Suprapubic skin (tissue), 4 donors: ENCODE data around the gene CARM1. TPM values are rescaled to one million over a fixed set of nuclear protein-coding genes. Genes with fewer than 3 reads are reported as not detected.

ENCODE experiments used
- DNase-seq, 2 donors: peaks; one replicate each; pipeline ENCODE4 v3.0.0-alpha.2; 2019; ENCODE audit warnings: low spot score in 2 of 2
- H3K27ac ChIP-seq: fragments of 200-600 bp; sonication (generic); one replicate; pipeline ENCODE4 v1.5.1; 2019
- H3K27me3 ChIP-seq: fragments of 200-600 bp; sonication (generic); one replicate; pipeline ENCODE4 v1.5.1; 2019
- H3K36me3 ChIP-seq: fragments of 200-600 bp; sonication (generic); one replicate; pipeline ENCODE4 v1.5.1; 2019
- H3K4me1 ChIP-seq: fragments of 200-600 bp; sonication (generic); one replicate; pipeline ENCODE4 v1.5.1; 2019
- H3K4me3 ChIP-seq: fragments of 200-600 bp; sonication (generic); one replicate; pipeline ENCODE4 v1.5.1; 2019; ENCODE audit warnings: mild to moderate bottlenecking
- H3K9me3 ChIP-seq: fragments of 200-600 bp; sonication (generic); one replicate; pipeline ENCODE4 v1.5.1; 2019
- CTCF ChIP-seq, 2 donors: fragments of 200-600 bp in 1 of 2; fragments of 450-650 bp in 1 of 2; sonication (generic) in 1 of 2; IDR thresholded peaks; one replicate each; pipeline ENCODE4 v1.5.1; 2016 to 2019; ENCODE audit warnings: antibody characterized with exemption in 2 of 2, mild to moderate bottlenecking in 1 of 2, moderate library complexity in 1 of 2
- EP300 ChIP-seq: sonication (generic); formaldehyde crosslinking; IDR thresholded peaks from one replicate; pipeline ENCODE4 v1.6.1; 2017; ENCODE audit warnings: antibody characterized with exemption
- POLR2A ChIP-seq, 2 donors: fragments of 450-650 bp; IDR thresholded peaks; one replicate each; pipeline ENCODE4 v1.6.1; 2017; ENCODE audit warnings: antibody characterized with exemption in 2 of 2, mild to moderate bottlenecking in 2 of 2, moderate library complexity in 2 of 2
- POLR2AphosphoS5 ChIP-seq, 3 donors: sonication (generic); formaldehyde crosslinking; IDR thresholded peaks; one replicate each; pipeline ENCODE4 v1.6.1; 2017; ENCODE audit warnings: antibody characterized with exemption in 3 of 3
- WGBS: methylation state at CpG from one replicate; pipeline ENCODE4 v1.1.5; 2018; 5-methylcytosine and 5-hydroxymethylcytosine counted together
- total RNA-seq, 4 donors: library from RNA; depleted of rRNA; stranded (reverse); fragments of >200 nt; gene quantifications; one replicate each; pipeline ENCODE4 v1.1.0, GENCODE V29; 2016

The CARM1 gene
- total RNA-seq, 4 donors from 2014 or later: 19.8 to 26.6 (median 23.2) TPM

GRCh38 chr19:10899151-10899653 lies 27.8 kb downstream of the CARM1 start:
- TF ChIP-seq POLR2AphosphoS5 (IDR thresholded peaks at IDR 0.05) (no peak), CTCF (IDR thresholded peaks at IDR 0.05) (no peak), POLR2A (IDR thresholded peaks at IDR 0.05) (no peak), EP300 (no peak)
- H3K27me3 ChIP-seq: no peaks in the 10 kb centered on the region
- no peak for DNase-seq
- 41% methylated on average over 4 of the region's 10 CpGs for WGBS
- no peak overlapping the region for H3K27ac ChIP-seq
- peaks cover 52% of the 10 kb centered on the region for H3K4me1 ChIP-seq
- H3K4me3 ChIP-seq: no peak overlapping the region
- no peaks in the 10 kb centered on the region for H3K36me3 ChIP-seq
- H3K9me3 ChIP-seq: no peaks in the 10 kb centered on the region

- H3K4me1 ChIP-seq: no peaks in the 10 kb centered on the region
- no peak overlapping the region for H3K27ac ChIP-seq
- H3K36me3 ChIP-seq: peaks cover 53% of the 10 kb centered on the region
- DNase-seq: no peak
- no peak for TF ChIP-seq POLR2A (IDR thresholded peaks at IDR 0.05)
- no peak for TF ChIP-seq EP300
- no peak for TF ChIP-seq POLR2AphosphoS5 (IDR thresholded peaks at IDR 0.05)
- no peak for TF ChIP-seq CTCF (IDR thresholded peaks at IDR 0.05)
- H3K4me3 ChIP-seq: no peak overlapping the region
- WGBS: 88% methylated on average over 14 of the region's 14 CpGs
- H3K9me3 ChIP-seq: no peaks in the 10 kb centered on the region
- H3K27me3 ChIP-seq: no peaks in the 10 kb centered on the region
These were observed 36.6 kb downstream of the CARM1 start for GRCh38 chr19:10907925-10908324.

- Histone ChIP-seq H3K4me3 (no peak overlapping the region), H3K9me3 (no peaks in the 10 kb centered on the region), H3K36me3 (peaks cover 58% of the 10 kb centered on the region), H3K27ac (no peak overlapping the region), H3K27me3 (no peaks in the 10 kb centered on the region), H3K4me1 (no peaks in the 10 kb centered on the region)
- TF ChIP-seq CTCF (IDR thresholded peaks at IDR 0.05) (no peak), POLR2AphosphoS5 (IDR thresholded peaks at IDR 0.05) (no peak)
- WGBS: 93% methylated on average over 14 of the region's 17 CpGs
- DNase-seq: no peak
These were observed 37.1 kb downstream of the CARM1 start for GRCh38 chr19:10908380-10908960.

- Histone ChIP-seq H3K9me3 (no peaks in the 10 kb centered on the region), H3K36me3 (peaks cover 86% of the 10 kb centered on the region), H3K27me3 (no peaks in the 10 kb centered on the region), H3K27ac (no peak overlapping the region), H3K4me1 (peaks cover 9% of the 10 kb centered on the region), H3K4me3 (no peak overlapping the region)
- no peak for DNase-seq
- no peak for TF ChIP-seq CTCF (IDR thresholded peaks at IDR 0.05)
- no peak for TF ChIP-seq POLR2AphosphoS5 (IDR thresholded peaks at IDR 0.05)
- no peak for TF ChIP-seq POLR2A (IDR thresholded peaks at IDR 0.05)
- no peak for TF ChIP-seq EP300
- 87% methylated on average over 23 of the region's 31 CpGs for WGBS
These were observed 40.4 kb downstream of the CARM1 start for GRCh38 chr19:10911579-10912363.

- H3K9me3 ChIP-seq: no peaks in the 10 kb centered on the region
- H3K27ac ChIP-seq: no peak overlapping the region
- 96% methylated on average over 18 of the region's 18 CpGs for WGBS
- TF ChIP-seq CTCF (IDR thresholded peaks at IDR 0.05): no peak
- TF ChIP-seq POLR2A (IDR thresholded peaks at IDR 0.05): no peak
- no peak for TF ChIP-seq EP300
- TF ChIP-seq POLR2AphosphoS5 (IDR thresholded peaks at IDR 0.05): no peak
- no peaks in the 10 kb centered on the region for H3K27me3 ChIP-seq
- no peak overlapping the region for H3K4me3 ChIP-seq
- peaks cover 93% of the 10 kb centered on the region for H3K36me3 ChIP-seq
- DNase-seq: no peak
- H3K4me1 ChIP-seq: peaks cover 9% of the 10 kb centered on the region
These were observed 41.3 kb downstream of the CARM1 start for GRCh38 chr19:10912619-10913018.
